Cardiac septum (tissue), 1 donor: Measurements from ENCODE around the gene TNF. TPM values are rescaled to one million over a fixed set of nuclear protein-coding genes. Genes with fewer than 3 reads are reported as not detected.
"Not testable (repeated sequence)": the region's sequence is repeated elsewhere in the genome, so short reads cannot be mapped to it uniquely, and the experiment has no call there.

Experiments
- DNase-seq: peaks from one replicate; pipeline ENCODE4 v3.0.0-alpha.2; 2020; ENCODE audit warnings: low spot score
- intact Hi-C: fragments of 100-400 bp; cut with DNase I; formaldehyde crosslinking; loops from one replicate; pipeline ENCODE4 v1.14.0; 2022
- total RNA-seq: library from RNA; stranded (reverse); fragmentation: NEBNext Ultra II Directional; extraction: Animal tissue kit (Norgen Biotek cat#: 25700); gene quantifications from one replicate; pipeline ENCODE4 v1.2.1, GENCODE V29; 2021
- donor health status: DM: no; HTN: no; CAD: no.

Gene TNF
- total RNA-seq, 1 donor from 2014 or later, result 0.38 TPM

- no peak for DNase-seq
- intact Hi-C loops, result loop anchor here (2.0 to 5.0 kb wide), 2 partner anchors 17 to 34 kb away; partner anchors contain the start of genes ATP6V1G2 and NFKBIL1
Measured at GRCh38 chr6:31581434-31582229, 6.3 kb downstream of the TNF start.

GRCh38 chr6:31582230-31582643 is 6.9 kb downstream of the TNF start, which contains the start of gene LTB:
LTB (minus strand) TSS chr6:31582424; CDS start chr6:31582417, 7 bp downstream.
- intact Hi-C loops, result loop anchor here (5.0 kb wide), 1 partner anchor 35 kb away; the partner anchor contains the start of genes ATP6V1G2 and NFKBIL1
- DNase-seq, result peak; percentile 90

GRCh38 chr6:31585491-31585890 is 10.1 kb downstream of the TNF start:
- intact Hi-C loops, result no loop called here
- no peak for DNase-seq

GRCh38 chr6:31586008-31586407 is 10.6 kb downstream of the TNF start, which contains the start of gene LST1:
LST1 (plus strand) TSS chr6:31586277; CDS start chr6:31587300, 1,023 bp downstream.
- no peak for DNase-seq
- intact Hi-C loops, result no loop called here

GRCh38 chr6:31586599-31587281 is 11.4 kb downstream of the TNF start:
- peak; percentile 83 for DNase-seq
- intact Hi-C loops, result no loop called here

- DNase-seq, result no peak
- intact Hi-C loops, result no loop called here
Measured at GRCh38 chr6:31587791-31588777, 12.7 kb downstream of the TNF start.

GRCh38 chr6:31588871-31589650 is 13.7 kb downstream of the TNF start:
- DNase-seq, result no peak

GRCh38 chr6:31590691-31591090 is 15.3 kb downstream of the TNF start:
- intact Hi-C loops, result not testable (repeated sequence)

More at GRCh38 chr6:31588871-31589650, 13.7 kb downstream of the TNF start:
- intact Hi-C loops, result no loop called here

GRCh38 chr6:31592396-31592771 is 17.0 kb downstream of the TNF start:
- intact Hi-C loops, result no loop called here
- no peak for DNase-seq

More at GRCh38 chr6:31590691-31591090, 15.3 kb downstream of the TNF start:
- not testable (repeated sequence) for DNase-seq

GRCh38 chr6:31597006-31597405 is 21.6 kb downstream of the TNF start:
- no peak for DNase-seq
- intact Hi-C loops, result loop anchor here (5.0 kb wide), 1 partner anchor 100 kb away; the partner anchor contains the start of gene MICB

- no peak for DNase-seq
- intact Hi-C loops, result no loop called here
Measured at GRCh38 chr6:31607317-31607716, 32.0 kb downstream of the TNF start.

- DNase-seq, result no peak
- intact Hi-C loops, result no loop called here
Measured at GRCh38 chr6:31609519-31610406, 34.4 kb downstream of the TNF start.

- no peak for DNase-seq
- intact Hi-C loops, result no loop called here
Measured at GRCh38 chr6:31610968-31611367, 35.6 kb downstream of the TNF start.

- intact Hi-C loops, result no loop called here
- no peak for DNase-seq
Measured at GRCh38 chr6:31614075-31614619, 38.8 kb downstream of the TNF start.

GRCh38 chr6:31614684-31615578 is 39.6 kb downstream of the TNF start, which contains the start of gene AIF1:
AIF1 (plus strand) TSS chr6:31615234; CDS start chr6:31615330, 96 bp downstream.
- peak; percentile 79 for DNase-seq
- intact Hi-C loops, result no loop called here

- intact Hi-C loops, result no loop called here
- no peak for DNase-seq
Measured at GRCh38 chr6:31615748-31616147, 40.4 kb downstream of the TNF start.
